HG03378 (cell line): ENCODE data around the gene ERP27.
A peak's percentile ranks its signal among the peaks of the same experiment; 100 is the strongest.

Experiments
- ATAC-seq: cut with Tn5 transposase; IDR thresholded peaks from one replicate; pipeline ENCODE4 v1.9.1; 2021; ENCODE audit warnings: mild to moderate bottlenecking, moderate library complexity; ENCODE audit not compliant: unreplicated experiment

ERP27 gene

GRCh38 chr12:14938301-14938700 is at the start of gene ERP27:
ERP27 (minus strand) TSS chr12:14938537; CDS start chr12:14938508, 29 bp downstream.
- ATAC-seq = no peak

GRCh38 chr12:14988035-14988434 is 49.7 kb upstream of the ERP27 start:
- ATAC-seq = no peak

DNA sequence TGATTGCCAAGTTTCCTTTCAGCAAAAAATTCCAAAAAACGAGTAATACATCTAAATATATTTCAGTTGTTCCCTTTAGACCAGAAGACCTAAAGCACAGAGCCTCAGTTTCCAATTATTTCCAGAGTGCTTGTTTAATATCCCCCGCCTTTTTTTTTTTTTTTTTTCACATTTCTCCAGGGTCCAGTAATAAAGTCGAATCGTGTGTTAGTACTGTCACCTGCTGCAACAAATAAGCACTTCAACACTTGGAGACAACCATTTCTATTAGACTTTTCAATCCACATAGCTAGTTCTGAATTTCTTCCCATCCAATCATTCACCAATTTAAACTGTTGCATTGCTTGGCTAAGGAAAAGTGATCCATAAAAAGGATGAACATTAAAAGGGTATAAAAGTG is 48.1 kb upstream of the ERP27 start:
- ATAC-seq = no peak

- ATAC-seq = no peak
Observed at GRCh38 chr12:14984766-14985285, 46.5 kb upstream of the ERP27 start.

DNA sequence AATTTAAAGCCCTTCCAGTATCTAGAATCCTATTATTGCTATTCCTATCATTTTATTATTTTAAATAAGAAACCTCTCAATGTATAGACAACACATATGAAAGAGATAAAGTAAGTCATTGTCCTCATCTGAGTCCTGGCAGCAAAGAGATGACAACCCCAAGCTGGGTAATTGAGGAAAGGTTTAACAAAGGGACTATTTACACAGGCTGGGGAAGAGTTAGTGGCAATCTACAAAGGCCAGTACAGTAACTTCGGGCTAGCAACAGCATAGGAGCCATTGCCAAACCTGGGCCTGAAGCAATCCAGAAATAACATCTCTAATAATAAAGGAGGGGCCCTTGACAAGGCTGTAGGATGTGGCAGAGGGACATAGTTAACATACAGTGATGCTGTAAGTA is 45.7 kb upstream of the ERP27 start:
- ATAC-seq = no peak

- ATAC-seq = no peak
Observed at GRCh38 chr12:14982991-14983390, 44.7 kb upstream of the ERP27 start.

- ATAC-seq = no peak
Observed at GRCh38 chr12:14982562-14982961, 44.2 kb upstream of the ERP27 start.

DNA sequence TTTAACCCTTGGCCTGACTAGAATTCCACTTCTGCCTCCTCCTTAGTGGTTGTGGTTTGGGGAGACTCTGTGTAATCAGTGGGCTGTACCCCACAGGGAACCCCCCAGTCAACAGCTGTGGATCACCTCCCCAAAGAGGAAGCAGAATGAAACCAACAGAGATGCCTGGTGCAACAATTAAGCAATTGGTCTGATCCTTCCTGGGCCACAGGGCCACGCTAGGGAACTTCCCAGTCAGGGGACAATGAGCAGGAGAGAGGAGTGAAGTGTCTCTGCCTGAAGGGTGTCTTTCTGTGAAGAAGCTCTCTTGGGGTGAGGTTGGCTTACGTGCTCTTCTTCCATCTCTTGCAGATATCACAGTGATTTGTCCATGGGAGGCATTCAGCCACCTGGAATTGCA is 42.7 kb upstream of the ERP27 start:
- no peak for ATAC-seq

GRCh38 chr12:14979468-14979867 is 41.1 kb upstream of the ERP27 start:
- ATAC-seq = no peak

DNA sequence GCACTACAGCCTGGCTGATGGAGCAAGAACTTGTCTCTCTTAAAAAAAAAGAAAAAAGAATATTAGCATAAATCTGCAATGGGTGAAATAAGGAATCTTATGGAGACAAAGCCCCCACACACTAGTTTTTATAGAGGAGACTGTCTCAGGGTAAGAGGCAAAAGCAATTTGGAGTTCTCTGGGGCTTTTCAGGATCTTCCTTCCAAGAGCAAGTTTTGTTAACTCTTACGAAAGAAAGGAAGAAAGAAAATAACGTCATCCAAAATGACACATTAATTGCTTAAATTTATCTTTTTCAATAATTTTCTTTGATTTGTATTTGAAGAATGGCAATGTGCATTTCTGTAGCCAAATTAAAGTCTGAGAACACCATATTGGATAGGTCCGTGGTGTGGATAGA is 38.3 kb upstream of the ERP27 start:
- no peak for ATAC-seq

DNA sequence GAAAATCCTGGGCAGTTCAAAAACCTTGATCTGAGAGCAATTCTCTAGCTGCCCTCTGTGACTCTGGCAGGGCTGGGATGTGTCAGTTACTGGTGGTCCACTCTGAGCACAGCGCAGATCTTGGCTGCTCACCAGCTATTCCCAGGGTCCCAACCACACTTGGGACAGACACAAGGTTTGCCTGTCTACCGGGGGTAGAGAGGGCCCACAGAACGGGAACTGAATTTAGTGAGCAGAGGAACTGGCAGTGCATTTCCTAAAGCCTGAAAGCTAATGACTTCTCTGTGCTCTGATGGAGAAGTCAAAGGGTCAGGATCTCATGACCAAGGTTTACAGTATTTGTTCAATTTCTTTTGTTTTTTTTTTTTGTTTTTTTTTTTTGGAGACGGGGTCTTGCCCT is 37.1 kb upstream of the ERP27 start:
- no peak for ATAC-seq

GRCh38 chr12:14974633-14975032 is 36.3 kb upstream of the ERP27 start:
- ATAC-seq = no peak

GRCh38 chr12:14972816-14973215 is 34.5 kb upstream of the ERP27 start, which contains the start of gene PDE6H:
PDE6H (plus strand) TSS chr12:14973042; CDS start chr12:14978013, 4,971 bp downstream.
- no peak for ATAC-seq

DNA sequence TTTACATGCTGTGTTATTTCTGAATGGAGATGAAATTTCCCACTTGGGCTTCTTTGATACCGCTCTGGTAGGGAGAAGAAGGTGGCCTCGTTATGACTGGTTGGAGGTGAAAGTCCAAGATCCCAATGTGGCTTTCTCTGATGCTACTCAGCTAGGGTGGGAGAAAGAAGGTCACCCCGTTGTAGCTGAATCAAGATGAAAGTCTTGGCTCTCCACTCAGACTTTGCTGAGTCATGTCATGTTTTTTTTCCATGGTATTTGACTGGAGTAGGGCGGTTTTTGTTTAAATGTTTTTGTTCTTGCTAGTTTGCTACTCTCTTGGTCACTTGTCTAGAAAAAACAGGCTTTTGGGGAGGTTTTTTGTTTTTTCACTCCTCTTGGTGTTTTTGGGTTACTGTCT is 32.1 kb upstream of the ERP27 start:
- ATAC-seq = no peak

DNA sequence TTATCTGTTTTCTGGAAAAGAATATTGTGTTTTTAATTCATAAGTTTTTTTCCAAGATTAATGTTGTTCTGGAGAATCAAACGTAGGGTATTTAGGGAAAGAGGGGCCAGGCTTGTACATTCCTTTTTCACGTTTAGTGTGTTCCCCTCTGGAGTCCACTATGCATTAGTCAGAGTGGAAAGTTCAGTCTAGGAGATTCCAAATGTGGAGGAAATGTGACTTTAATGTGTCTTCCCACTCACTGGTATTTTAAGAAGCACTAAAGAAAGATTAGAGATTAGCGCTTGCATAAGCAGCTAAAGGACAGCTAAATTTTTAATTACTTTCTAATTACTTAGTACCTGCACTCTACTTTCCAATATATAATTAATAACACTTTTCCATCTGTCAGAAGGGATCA is 30.1 kb upstream of the ERP27 start:
- ATAC-seq = no peak

DNA sequence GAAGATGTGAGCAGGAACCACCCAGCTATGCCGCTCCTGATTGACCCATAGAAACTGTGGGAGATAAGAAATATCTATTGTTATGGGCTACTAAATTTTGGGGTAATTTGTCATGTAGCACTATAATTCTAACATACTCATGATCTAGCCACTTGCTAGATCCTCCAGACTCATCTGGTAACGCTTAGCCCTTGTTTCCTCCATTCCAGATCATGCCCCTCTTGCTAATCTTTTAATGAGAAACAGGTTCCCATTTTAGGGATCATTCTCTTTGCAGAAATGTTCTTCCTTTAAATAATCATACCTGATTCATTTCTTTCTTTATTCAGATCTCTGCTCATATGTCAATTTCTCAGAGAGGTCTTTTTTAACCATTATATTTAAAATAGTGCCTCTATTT is 26.9 kb upstream of the ERP27 start:
- ATAC-seq = no peak

- no peak for ATAC-seq
Observed at GRCh38 chr12:14964406-14964805, 26.1 kb upstream of the ERP27 start.

DNA sequence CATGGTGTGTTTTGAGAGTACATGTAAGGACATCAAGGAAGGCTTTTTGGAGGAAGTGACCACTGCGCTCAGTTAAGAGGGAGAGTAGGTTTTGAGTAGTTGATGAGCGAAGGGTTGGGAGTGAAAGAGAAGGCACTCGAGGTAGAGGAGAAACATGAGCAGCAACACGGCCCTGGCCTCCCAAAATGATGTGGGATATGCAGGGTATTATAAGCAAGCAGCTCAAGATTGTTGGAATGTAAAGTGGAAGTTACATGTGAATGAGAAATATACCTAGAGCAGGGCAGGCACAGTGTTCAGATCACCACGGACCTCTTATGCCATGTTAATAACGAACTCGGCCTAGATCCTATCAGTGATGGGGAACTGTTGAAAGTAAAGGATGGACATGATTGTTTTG is 25.2 kb upstream of the ERP27 start:
- ATAC-seq = no peak

DNA sequence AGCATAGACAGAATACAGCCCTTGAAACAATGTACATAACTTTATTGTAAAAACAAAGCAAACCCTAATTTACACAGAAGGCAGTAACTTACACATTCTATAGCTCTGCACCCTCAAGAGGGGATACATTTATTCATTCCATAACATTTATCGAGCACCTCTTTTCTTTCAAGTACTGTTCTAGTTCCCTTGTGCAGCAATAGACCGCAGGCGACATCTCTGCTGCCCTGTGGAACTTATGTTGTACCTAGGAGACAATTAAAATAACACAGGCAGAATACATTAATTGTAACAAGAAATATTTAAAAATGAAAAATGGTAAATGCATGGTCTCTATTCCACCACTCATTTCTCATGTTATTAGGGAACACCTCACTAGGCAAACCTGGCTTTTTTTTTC is 24.5 kb upstream of the ERP27 start:
- ATAC-seq = no peak

- ATAC-seq = no peak
Observed at GRCh38 chr12:14962153-14962539, 23.8 kb upstream of the ERP27 start.

- peak; percentile 71 for ATAC-seq
Observed at GRCh38 chr12:14961466-14962152, 23.3 kb upstream of the ERP27 start, which contains the start of gene ARHGDIB. ARHGDIB (minus strand) TSS chr12:14961601; CDS start chr12:14950712, 10,889 bp downstream.

DNA sequence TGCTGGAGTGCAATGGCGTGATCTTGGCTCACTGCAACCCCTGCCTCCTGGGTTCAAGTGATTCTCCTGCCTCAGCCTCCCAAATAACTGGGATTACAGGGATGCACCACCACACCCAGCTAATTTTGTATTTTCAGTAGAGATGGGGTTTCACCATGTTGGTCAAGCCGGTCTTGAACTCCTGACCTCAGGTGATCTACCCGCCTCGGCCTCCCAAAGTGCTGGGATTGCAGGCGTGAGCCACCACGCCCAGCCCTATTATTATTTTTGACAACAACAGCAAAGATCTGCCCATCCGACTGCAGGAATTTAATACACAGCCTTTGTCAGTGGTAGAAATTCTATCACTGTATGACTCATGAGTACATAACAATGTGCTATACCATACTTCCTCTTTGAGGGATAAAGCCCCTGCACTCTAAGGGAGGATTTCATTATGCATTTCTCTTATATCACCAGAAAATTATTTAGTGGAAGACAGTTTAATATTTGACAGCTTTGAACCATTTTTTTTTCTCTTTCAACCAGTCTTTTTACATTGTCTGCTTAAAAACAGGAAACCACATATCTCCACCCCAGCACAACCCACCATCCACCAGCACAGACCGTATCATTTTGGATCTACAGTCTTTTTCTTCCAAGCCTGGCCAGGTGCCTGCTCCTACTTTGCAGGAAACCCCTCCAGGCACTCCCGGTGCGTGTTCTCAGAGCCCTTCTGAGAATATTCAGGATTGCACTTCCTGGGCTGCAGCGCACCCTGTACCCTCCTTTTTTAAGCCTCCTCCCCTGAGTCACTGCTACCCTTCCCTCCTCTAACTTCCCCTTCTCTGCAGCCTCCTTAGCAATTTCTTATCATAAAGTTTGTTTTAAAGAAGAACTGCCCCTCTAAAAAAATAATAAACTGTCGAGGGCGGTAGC is 22.5 kb upstream of the ERP27 start:
- peak; percentile 32 for ATAC-seq
